ENCODE results near the gene LY6G5C.

DNA sequence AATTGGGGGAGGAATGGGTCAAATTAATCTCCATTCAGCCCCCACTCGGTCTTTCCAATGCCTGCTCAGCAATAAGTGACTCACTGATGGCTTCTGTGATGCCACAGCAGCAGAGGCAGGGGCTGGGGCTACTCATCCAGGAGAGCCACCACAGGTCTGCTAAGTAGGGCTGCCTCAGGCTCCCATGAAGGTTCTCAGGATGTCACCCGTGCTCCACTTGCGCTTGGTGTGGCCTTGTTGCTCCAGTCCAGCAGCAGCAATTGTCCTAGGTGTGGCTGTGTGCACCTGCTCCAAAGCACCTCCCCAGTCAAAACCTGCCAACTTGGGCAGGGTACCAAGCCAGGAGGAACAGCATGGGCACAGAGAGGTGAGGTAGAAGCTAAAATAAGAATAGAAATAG, 41.3 kb upstream of the LY6G5C start:
- TF ChIP-seq, protein P1, sequence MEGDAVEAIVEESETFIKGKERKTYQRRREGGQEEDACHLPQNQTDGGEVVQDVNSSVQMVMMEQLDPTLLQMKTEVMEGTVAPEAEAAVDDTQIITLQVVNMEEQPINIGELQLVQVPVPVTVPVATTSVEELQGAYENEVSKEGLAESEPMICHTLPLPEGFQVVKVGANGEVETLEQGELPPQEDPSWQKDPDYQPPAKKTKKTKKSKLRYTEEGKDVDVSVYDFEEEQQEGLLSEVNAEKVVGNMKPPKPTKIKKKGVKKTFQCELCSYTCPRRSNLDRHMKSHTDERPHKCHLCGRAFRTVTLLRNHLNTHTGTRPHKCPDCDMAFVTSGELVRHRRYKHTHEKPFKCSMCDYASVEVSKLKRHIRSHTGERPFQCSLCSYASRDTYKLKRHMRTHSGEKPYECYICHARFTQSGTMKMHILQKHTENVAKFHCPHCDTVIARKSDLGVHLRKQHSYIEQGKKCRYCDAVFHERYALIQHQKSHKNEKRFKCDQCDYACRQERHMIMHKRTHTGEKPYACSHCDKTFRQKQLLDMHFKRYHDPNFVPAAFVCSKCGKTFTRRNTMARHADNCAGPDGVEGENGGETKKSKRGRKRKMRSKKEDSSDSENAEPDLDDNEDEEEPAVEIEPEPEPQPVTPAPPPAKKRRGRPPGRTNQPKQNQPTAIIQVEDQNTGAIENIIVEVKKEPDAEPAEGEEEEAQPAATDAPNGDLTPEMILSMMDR (IDR thresholded peaks at IDR 0.05) = no peak
- TF ChIP-seq POLR2A (IDR thresholded peaks at IDR 0.05) (no peak), POLR2AphosphoS5 (IDR thresholded peaks at IDR 0.05) (no peak), EP300 (IDR thresholded peaks at IDR 0.05) (no peak)

All from sigmoid colon (tissue), 4 donors.